DMS 273 (cell line): ENCODE data around the gene S100A10.

Source experiments
- DNase-seq: peaks from one replicate; lab custom pipeline; 2025; ENCODE audit not compliant: unreplicated experiment; lab: John Stamatoyannopoulos, UW

Gene S100A10

DNA sequence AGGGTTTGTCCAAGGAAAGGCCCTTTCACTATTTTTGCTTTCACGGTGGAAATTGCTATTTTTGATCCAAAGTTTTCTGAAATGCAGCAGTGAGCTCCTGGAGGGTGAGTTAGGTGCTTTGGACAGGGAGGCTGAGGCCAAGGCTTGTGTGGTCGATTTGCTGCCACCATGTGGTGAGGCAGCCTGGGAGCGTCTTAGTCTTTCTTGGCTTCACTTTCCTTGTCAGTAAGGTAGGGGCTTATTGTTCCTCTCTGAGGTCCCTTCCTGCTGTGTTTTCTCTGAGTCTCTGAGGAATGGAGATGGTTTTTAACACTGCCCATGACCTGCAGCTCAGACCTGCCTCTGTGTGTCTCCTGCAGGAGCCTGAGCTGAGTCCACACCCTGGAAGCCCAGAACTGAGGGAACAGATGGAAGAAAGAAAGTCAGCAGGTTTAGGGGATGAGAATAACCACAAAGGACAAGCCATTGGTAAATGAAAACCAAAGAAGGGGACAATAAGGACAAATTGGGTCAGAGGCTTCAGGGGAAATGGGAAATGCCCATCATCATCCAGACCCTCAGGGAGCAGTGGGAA lies 20.1 kb upstream of the S100A10 start:
- peak; percentile 72 for DNase-seq

DNA sequence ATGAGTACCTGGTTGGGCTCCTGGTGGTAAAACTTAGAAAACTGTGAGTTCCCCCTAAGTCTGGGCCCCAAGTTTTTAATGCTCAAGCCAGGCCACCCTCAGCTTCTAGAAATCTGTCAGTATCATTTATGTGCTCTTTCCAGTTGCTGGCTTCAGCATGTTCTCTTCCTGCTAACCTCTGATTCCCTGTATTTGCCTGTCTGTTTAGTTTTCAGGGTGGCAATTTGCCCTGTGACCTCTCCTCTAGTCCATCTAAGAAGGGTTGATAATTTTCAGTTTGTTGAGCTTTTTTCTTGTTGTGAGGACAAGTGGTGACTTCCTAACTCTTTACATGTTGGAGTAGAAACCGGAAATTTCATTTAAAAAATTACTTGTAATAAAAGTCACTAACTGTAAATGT lies 16.0 kb upstream of the S100A10 start:
- no peak for DNase-seq

DNA sequence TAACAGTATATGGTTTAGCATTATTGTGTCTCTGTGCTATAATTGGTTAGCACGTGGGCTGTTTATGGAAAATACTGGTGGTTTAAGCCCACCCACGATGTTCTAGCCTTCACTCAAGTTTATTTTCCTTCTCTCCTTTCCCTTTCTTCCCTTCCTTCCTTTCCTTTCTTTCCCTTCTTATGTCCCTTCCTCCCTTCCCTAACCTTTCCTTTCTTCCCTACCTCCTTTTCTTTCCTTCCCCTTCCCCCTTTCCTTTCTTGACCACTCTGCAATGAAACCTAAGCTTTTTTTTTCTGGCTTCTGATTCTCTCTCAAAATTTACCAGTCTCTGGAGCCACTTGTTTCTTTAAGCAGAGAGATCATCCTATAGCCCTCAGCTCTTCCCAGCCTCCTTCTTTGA lies 13.4 kb upstream of the S100A10 start:
- no peak for DNase-seq

DNA sequence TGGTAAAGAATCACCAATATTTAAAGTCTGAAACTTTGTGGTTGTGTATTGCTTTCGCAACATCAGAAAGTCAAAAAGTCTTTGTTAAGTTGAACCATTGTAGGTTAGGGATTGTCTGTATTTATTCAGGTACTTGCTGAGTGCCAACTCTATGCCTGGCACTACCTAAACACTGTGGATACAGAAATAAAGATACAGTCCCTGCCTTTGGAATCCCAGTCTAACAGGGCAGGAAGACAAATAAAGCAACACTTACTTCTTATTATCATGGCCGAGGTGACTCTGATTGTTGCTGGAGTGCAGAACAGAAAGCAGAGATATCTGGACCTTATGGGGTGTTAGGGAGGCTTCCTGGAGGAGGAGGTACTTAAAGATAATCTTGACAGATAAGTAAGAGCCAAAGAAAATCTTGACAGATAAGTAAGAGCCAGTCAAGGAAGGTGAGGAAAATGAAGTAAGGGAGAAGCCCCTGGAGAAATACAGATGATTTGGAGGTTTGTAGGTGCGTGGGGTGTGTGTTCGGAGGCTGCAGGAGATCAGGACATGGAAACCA lies 11.8 kb upstream of the S100A10 start:
- DNase-seq, result no peak

DNA sequence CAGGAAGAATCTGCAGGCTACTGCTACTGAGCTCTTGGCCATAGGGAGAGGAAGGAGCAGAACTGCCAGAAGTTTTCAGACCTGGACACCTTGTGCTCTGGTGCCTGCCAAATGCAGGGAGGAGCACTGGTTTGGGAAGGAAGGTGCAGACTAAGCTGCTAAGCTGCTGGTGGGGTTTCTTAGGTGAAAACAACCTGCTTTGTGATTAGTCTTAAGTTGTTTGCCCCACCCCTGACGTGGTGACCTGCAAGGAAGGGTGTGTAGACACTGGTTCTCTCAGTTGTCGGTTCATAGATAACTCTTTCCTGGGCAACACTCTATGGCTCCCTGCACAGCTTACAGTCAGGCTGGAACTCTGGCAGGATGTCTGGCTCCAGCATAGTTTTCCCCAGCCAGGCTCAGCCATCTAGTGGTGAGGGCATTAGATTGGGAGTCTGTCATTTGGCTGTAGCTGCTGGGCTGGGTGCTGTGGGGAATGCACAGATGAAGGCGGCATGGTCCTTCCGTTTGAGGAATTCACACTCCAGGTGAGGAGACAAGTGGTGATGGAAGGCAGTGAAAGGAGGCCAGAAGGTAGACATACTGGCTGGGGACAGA lies 10.3 kb upstream of the S100A10 start:
- DNase-seq, result peak; percentile 15

DNA sequence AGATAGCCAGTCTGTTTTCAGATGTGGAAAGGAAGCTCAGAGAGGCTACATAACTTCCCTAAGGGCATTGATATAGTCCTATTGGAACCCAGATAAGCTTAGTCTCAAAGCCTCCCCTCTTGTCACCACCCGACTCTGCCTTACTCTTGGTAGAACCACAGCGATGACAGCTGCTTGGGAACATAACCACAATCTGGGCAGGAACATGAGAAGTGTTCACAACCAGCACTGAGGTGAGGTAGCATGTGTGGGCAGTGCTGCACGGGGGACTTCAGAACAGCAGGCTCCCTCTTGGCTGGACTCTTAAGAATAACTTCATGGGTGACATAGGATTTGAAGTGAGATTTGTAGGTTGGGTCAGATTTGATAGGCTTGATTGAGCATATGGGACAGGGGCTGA lies 9.3 kb upstream of the S100A10 start:
- peak; percentile 22 for DNase-seq

DNA sequence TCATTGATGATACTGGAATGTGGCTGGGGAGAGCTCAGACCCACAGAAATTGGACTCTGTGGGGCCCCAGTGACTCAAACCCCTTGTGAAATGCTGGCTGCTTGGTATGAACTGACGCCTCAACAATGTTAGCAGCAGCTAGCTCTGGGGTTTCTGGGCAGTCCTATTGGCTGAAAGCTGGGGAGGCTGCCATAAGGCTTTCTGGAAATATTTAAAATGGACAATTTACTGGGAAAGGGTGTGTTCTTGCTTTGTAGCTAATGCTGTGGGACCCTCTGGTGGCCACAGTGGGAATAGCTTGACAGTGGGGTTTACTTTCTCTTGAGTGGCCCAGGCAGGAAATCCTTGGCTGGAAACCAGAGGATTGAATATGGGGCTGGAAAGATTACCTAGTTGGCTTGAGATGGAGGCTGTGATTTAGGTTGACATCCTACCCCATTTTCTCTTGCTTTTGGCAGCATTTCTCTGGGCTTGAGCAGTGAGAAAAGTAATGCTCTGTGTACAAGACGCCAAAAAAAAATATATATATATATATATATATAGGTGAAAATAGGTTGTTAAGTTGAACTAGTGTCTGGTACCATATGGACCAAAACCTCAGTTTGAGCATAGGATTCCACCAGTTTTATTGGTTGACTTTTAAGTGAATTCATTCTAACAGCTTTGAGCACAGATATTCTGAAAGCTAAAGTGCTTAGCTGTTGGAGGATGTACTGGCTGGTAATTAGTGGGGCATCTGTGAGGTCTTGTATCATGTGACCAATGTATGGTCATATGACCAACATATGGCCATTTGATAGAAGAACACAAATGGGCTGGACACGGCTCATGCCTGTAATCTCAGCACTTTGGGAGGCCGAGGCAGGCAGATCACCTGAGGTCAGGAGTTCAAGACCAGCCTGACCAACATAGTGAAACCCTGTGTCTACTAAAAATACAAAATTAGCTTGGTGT lies 8.2 kb upstream of the S100A10 start:
- peak; percentile 95 for DNase-seq

DNA sequence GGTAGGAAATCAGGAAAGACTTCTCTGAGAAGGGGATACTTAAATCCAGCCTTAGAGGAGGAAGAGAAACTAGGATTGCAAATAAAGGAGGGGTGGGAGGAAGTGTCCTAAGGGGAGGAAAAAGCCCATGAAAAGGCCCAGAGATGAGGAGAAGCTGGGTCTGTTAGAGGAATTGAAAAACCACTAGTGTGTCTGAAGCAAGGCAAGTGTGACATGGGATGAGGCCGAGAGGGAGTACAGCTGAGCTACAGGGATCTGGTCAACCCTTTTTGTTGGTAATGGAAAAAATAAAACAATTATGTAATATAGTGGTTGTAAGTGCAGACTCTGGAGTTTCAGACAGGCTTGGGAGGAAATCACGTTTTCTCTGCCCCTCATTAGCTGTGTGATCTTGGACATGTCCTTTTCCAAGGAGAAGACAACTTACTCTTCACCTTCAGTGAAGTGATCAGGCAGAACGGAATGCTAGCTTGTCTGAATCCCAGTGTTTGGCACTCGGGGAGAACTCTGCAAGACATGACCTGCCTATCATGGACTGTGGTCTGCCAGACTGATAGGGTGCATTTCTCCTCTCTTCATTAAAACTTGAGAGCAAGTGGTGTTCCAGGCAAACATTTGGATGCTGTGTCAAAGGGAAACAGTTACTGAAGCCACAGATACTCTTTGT lies 7.4 kb upstream of the S100A10 start:
- no peak for DNase-seq

DNA sequence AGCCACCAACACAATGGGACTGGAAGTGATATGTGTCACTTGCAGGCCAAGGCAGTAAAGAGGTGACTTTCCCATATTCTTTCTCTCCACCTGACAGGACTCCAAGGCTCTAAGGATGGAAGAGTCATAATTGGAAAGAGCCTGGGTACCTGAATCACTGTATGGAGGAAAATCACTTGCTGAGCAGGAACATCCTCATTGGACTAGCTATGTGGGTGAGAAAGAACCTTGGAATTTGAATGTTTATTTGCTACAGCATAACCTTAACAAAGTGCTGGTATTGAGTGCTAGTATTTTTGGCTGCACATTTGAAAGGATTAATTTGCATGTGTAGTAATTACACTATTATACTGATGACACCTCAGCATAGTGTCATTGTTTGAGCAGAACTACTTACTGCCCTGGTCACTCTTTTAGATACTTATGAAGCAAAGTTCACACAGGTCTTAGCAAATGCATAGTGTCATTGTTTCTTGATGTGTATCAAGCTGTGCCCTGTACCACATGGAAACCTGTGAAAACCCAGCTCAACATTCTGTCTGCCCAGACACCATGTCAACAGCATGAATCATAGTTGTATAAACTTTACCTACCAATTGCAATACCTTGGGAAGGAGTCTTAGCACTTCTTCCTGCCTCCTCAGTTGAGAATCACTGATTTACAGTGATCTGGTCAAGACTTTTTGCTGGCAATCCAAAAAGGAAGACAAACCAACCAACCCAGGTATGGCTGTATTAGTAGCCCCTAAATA lies 5.1 kb upstream of the S100A10 start:
- DNase-seq, result no peak

DNA sequence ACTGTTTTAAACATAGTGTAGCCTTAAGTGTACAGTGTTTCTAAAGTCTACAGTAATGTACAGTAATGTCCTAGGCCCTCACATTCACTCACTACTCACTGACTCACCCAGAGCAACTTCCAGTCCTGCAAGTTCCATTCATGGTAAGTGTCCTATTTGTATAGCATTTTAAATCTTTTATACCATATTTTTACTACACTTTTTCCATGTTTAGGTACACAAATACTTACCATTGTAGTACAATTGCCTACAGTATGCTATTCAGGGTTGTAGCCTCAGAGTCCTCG lies 3.6 kb upstream of the S100A10 start:
- no peak for DNase-seq

DNA sequence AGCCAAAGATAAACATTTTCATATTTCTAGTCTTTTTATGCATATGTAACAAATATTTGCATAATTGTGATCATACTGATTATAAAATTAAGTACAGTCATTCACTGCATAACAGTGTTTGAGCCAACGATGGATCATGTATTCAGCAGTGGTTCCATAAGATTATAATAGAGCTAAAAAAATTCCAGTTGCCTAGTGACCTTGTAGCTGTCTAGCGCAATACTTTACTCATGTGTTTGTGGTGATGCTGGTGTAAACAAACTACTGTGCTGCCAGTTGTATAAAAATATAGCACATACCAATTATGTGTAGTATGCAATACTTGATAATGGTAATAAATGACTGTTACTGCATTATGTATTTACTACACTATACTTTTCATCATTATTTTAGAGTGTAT lies 2.1 kb upstream of the S100A10 start:
- no peak for DNase-seq

DNA sequence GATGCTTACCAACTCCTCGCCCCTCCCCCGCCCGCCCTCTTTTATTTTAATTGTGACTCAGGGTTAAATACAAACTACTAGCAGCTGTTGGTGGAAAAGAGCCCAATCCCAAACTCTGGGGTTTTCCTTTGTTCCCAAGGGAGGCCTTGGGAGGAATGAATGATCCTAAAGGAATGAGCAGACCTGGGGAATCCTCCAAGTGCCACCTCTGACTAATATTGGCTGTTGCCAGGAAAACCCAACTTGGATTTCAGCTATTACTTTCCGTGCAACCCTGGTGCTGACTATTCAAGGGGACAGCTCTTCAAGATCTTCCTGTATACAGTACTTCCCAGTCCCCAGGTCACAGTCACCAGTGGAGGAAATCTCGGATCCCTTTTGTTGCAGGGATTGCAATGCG lies 1.3 kb upstream of the S100A10 start:
- peak; percentile 44 for DNase-seq

DNA sequence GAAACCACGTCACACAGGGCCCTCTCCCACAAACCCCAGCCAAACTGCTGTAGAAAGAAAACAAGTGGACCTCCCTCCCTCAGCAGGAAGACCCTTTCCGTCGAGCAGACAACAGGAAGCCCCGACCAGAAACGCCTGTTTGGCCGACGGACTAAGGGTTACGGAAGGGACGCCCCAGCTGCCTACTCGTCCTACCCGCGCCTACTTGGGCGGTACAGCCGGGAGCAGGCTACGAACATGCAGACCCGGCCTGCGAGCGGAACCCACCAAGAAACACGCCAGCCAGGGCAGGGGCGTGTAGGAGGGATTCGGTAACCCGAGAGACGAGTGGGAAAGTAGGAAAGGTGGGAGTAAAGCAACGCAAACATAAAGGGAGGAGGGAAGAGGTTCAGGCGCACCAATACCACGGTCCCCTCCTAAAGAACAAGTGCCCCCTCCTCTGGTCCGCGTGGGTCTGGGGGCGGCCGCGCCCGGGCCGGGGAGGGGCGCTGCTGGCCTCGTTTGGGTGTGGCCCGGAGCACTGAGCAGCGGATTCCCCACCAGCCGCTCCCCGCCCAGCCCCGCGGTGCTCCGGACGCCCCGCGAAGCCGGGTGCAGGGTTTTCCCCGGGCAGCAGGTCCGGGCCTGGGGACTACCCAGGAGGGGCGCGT lies 450 bp downstream of the S100A10 start:
- DNase-seq, result peak; percentile 46

DNA sequence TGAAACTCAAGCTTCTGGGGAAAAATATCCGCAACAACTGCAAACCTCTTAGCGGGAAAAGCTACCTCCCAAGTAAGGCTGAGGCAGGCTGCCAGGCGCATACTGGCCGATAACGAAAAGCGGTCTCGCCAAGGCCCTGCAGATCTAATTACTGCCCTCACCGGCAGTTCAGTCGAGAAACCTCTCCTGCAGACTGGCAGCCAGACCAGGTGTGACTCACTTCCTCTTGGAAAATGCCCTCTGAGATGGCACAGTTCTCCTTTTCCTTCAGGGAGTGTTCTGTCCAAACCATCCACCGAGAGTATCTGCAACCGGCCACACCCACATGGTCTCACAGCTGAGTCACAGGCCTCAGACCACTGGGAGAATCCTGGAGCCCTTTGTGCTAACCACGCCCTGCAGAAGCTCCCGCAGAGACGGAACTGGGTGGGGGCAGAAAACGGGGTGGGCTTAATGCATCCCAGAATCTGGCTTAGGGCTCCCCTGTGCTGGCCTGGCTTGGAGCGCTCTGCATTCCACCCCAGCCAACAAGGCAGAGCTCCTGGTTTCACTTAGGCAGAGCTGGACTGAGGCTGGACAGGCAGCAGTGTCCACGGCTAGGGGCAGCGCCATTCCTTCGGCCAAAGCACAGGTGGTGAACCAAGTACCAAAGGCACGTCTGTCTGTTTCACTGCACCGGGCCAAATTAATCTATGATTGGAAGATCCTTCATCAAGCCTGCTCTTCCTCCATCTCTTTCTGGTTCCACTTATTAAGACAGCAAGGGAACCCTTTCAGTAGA lies 1.2 kb downstream of the S100A10 start:
- peak; percentile 77 for DNase-seq

DNA sequence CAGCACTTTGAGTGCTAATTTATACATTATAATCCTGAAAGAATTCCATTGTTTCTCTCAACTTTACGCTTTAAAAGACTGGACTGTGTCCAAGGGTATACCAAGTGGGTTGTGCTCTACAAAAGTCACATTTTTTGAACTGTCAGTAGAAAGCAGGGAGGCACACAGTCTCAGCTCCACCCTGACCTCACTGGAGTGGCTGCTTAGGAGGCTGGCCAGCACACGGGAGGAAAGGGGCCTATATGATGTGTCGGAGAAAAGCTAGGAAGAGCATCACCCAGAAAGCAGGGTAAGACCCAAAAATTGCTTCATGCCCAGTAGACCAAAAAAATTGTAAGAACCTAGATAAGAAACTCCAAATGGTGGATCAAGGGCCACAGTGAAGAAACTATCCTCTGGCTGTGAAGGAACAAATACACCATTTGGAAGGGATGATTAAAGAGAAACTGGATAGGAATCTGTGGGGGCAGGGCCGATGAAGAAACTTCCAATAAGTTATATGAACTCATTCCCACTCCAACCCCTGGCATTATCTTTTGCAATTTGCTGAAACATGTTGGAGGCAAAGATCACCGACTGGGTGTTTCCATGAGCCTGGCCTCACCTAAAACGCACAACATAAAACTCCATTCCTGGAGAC lies 1.9 kb downstream of the S100A10 start:
- no peak for DNase-seq

DNA sequence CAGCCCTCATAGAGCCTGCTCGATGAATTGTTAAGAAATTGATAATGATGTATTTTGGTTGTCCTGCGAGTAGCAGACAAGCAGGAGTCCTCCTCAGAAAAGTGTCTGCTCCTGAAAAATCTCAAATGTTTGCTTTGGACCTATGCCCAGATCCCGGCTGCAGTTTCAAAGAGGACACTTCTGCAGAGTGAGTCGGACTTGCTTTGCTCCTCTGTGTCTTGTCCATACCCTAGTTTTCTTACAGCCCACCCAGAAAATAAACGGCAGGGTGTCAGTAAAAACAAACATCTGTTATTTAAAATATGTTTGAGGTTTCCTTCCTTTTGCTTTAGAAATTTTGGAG lies 2.8 kb downstream of the S100A10 start:
- peak; percentile 75 for DNase-seq

DNA sequence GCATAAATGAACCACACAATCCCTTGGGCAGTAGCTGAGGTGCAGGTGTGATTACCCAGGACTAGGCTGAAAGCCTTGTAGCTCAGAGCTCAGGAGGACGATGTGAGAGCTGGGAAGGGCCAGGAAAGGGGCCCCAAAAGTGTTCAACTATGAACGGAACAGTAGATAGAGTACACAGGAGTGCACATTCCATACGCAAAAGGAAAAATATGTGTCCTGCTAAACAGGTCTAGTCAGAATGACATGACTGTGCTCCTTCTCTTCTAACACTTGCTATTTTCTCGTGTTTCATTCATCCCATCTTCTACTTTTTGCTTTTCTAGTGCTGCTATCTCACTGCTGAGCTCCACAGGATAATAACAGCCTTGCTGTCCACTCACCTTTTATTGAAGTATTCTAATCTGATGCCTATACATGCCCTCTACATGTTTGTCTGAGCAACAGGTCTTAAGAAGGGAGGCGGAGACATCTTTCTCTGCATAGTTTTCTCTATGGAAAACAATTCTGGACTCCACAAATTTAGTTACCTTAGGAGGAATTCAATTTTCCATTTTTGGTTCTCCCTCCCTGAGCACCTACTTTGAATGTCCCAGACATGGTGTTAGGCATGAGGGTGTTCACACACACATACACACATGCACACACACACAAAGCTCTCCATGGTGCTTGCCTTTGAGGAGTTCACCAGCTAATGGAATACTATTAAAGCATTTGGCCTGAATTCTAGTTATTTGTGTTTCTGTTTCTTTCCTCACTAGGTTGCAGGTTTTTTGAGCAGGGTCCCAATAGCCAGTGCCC lies 3.4 kb downstream of the S100A10 start:
- no peak for DNase-seq

DNA sequence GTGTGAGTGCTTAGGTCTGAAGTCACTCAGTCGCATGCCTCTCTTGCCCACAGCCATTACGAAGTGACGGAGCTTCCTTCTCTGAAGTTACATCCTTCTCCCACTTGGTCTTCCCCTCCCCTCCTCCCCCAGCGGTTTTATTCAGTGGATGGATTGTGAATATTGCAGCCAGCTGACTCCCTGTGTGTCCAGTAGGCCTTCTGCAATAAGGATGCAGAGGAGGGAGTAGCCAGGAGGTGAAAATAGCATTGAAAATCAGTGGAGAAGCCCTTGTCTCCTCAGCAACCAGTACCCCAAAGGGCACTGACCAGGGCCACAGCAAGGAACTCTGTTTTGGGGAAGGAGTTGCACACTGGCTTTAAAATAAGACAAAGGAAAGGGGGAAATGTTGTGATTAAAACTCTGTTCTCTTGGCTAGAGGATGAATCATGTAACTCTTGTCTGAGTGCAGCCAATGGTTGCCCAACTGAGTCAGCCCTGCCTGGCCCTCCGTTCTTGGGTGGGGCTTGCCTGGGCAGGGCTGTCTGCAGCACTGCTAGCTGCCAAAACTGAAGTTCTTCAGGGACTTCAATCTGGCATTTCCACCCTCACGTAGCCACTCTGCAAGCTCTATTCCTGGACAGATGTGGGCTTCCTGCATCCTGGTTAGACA lies 4.3 kb downstream of the S100A10 start:
- peak; percentile 57 for DNase-seq
